ENCODE data around the gene EML6.

- TF ChIP-seq YY1 (IDR thresholded peaks at IDR 0.05; ENCODE audit: low read depth) (no peak), CTCF (IDR thresholded peaks at IDR 0.05) (no peak), MAX (IDR thresholded peaks at IDR 0.05; ENCODE audit: low read depth) (no peak), SIN3A (IDR thresholded peaks at IDR 0.05; ENCODE audit: borderline replicate concordance, low read depth, low read length) (no peak)
Measured at GRCh38 chr2:54741250-54741649, 17.8 kb downstream of the EML6 start.

Data from SK-N-SH (cell line).